Suppressor macrophage (primary cell): ENCODE measurements around the gene NCAN.

Experiments used
- DNase-seq, 4 experiments: peaks; one replicate each; pipeline ENCODE4 v3.0.0-alpha.2; 2020 to 2022

NCAN gene

DNA sequence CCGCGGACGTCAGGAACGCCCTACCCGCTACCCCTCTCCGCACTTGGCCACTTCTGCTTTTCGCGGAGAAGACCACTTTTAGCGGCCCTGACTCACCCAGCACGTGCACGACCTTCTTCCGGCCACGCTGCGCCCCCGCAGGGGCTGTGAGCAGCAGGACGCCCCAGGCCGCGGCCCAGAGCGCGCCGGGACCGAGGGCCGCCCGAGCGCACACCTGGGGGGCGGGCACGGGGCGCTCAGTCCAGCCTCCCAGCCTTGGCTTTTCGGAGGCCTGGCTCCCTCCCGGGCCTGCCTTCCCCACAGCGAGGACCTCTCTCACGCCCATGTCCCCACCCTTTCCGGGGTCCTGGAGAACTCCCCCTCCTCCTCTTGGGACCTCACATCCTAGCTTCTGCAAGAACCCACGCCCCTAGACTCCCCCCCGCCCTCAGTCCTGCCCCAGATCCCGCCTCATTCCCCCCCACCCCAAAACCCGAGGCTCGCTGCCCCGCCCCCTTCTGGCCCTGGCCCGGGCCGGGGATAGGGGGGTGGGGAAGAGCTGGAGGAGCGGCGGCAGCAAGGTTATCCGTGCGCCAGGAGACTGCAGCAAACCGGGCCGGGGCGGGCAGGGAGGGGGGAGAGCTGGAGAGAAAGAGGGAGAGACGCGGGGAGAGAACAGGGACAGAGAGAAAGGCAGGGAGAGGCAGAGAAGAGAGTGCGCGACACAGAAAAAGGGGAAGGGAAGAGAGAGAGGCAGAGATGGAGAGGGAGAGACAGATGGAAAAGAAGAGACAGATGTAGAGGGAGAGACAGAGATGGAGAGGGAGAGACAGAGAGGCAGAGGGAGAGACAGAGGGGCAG, 49.8 kb downstream of the NCAN start:
- DNase-seq, result peak; percentile 44 to 67 (median 62)

DNA sequence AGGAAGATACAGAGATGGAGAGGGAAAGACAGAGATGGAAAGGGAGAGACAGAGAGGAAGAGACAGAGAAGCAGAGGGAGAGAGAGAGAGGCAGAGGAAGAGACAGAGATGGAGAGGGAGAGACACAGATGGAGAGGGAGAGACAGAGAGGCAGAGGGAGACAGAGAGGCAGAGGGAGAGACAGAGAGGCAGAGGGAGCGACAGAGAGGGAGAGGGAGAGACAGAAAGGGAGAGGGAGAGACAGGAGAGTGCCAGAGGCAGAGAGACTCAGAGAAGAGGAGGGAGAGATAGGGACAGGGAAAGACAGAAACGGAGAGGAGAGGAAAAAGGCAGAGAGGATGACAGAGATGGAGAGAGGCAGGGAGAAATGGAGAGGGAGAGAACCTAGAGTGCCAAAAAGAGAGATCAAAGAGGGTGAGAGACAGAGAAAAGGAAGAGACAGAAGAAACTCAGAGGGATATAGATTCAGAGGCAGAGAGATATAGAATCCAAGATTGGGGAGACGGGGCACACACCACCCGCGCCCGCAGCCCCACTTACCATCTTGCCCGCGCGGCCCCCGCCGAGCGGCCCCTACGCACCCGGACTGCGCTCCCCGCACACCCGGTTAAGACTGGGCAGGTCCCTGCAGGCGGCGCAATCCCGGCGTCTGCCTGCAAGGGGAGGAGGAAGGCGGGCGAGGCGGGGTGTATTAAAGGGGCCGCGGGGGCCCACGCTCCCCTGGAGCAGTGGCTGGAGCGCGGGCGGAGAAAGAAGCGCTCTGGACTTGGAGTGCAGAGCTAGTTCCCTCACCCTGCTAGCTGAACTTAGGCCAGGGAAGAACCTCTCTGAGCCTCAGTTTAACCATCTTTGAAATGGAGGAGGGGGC, 50.7 kb downstream of the NCAN start:
- DNase-seq, result peak in 3 of 4 experiments; percentile 16 to 50 (median 27)

DNA sequence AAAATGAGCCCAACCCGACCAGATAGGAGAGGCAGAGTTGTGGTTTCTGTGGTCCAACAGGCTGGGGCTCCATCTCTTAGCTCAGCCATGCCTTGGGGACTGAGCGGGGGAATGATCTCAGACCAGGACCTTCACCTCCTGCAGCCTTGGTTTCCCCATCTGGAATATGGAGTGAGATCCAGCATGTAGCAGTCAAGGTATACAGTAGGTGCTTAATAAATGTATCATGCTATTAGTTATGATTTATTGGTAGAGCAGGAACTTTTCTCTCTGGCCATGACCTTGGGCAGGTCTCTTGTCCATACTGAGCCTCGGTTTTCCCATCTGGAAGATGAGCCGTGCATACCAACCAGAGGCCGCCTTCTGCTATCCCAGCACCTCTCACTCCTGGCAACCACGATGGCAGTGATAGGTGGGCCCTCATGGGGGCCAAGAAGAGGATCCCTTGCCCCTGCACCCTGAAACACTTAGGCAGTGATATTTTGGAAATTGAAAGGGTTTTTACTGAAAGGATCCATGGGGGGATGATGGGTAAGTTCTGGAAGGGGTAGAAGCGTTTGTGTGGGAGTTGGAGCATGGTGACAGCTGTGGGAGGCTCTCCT, 52.2 kb downstream of the NCAN start:
- DNase-seq, result no peak

DNA sequence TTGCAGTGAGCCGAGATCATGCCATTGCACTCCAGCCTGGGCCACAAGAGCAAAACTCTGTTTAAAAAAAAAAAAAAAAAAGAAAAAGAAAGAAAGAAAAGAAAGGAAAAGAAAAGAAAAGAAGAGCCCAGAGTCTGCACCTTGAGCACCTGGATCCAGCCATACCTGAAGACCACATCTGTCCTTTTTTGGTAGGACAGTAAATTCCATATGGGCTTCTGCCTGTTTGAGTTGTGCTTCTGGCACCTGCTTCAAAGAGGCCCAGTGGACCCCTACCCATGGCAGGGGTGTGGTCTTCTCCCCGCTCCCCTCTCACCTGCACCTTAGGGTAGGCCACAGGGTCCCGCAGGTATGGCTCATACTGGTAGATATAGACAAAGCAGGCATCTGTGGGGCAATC, 55.5 kb downstream of the NCAN start:
- no peak for DNase-seq

DNA sequence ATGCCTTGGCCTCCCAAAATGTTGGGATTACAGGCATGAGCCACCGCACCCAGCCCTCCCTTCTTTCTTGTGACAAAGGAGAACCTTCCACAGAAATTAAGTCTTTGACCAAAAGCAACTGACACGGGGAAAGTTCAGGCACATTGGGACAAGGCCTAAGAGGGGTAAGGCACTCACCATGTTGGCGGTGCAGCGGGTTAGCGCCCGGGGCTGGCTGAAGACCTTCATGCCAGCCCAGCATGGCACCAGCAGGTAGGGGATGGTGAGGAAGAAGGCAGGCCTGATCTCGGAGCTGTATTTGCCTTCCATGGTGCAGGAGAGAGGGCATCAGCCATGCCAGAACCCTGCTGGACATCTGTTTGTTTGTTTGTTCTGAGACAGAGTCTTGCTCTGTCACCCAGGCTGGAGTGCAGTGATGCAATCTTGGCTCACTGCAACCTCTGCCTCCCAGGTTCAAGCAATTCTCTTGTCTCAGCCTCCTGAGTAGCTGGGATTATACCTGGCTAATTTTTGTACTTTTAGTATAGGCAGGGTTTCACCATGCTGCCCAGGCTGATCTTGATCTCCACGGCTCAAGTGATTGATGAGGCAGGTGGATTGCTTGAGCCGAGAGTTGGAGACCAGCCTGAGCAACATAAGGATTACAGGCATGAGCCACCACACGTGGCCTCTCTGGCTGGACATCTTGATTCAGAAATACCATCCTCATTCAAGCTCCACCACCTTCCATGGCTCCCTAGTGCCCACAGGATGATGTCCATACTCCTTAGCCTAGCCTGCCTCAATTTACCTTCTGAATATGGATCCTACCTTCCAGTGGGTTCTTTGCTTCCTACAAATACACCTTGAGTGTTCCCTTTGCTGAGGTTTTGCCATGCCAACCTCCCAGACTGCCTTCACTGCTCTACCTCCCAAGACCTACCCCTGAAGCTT, 57.0 kb downstream of the NCAN start:
- DNase-seq, result no peak

DNA sequence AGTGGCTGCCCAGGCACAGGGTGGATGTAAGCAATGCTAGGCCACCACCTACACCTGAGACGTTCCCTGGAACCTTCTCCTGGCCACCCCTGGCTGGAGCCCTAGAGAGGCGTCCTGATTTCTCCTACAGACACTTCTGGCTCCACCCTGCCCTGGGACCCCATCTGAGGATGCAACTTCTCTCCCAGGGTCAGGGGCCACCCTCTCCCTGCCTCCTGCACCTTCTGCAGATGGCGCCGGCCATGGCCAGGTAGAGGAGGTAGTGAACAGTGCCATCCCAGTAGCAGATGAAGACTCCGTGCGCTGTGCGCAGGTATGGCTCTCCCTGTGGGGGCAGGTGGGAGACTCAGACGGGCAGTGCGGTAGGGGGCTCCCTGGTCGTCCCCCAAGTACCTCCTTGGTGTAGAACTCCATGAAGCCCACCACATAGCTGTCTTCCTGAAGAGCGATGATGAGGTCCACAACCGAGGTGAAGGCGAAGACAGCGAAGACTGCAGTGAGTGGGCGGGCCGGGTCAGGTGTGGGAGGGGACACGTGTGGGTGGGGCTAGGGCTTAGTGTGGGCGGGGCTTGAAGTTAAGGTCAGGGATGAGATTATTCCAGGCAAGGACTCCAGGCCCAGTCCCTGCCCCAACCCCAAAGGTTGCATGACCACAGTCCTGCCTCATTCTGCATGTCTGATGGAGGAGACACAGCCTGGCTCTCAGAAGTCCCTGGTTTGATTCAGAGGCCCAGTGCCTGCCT, 58.4 kb downstream of the NCAN start:
- DNase-seq, result no peak

DNA sequence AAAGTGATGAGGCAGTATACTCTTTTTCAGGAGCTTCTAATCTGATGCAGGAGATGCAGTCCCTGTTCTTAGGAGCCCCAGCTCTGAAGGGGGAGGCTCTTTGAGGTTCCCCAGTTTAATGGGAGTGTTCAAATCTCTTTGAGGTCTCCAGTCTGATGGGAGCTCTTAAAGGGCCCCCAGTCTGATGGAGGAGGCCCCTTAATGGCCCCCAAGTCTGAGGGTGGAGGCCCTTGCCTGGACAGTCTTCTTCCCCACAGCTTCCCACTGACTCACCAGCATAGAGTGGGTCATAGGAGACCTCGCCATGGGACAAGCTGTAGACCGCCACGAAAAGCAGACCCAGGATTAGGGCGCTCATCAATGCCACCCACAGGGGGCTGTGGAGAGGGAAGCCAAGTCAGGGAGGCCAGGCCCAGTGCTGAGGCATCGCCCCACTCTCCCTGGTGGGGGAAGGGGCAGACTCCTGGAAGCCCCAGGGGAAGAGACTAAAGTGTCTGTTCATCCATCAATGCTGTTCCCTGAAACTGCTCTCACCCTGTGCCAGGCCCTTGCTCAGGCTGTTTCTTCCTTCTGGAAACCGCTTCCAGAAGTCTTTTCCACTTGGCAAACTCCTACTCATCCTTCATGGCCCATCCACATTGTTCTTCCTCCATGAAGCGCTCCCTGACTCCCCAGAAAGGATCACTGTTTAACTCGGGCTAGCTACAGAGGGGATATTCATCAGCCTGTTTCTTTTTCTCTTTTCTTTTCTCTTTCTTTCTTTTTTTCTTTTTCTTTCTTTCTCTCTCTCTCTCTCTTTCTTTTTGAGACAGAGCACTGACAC, 59.2 kb downstream of the NCAN start:
- DNase-seq, result no peak

DNA sequence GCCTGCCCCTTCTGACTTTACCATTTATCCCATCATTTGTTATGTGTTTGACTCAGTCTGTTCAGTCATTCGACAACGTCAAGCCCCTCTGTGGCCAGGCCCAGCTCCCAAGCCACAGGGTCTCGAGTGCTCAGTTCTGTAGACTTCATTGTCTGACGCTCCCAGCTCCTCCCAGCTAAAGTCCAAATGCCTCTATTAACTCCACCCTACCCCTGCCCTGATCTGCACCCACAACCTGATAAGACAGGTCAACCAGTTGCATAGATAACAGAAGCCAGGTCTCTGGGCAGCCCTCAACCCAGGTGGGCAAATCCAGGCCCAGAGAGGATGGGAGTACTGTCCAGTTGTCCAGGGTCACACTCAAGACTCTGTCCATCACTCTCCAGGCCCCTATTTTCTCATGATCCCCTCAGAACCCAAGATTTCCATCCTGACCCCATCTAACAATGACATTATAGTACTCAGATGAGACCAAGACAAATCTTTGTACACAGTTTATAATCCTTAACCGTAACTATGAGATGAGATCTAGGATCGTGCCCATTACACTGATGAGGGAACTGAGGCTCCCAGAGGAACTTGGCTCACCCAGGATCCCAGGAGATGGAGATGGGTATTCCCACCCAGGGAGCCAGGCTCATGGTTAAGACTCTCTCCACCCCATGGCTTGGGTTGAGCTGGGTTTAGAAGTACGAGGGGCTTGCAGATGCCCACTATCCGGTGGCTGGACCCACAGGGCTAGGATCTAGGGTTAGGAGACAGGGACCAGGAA, 60.3 kb downstream of the NCAN start:
- no peak for DNase-seq

DNA sequence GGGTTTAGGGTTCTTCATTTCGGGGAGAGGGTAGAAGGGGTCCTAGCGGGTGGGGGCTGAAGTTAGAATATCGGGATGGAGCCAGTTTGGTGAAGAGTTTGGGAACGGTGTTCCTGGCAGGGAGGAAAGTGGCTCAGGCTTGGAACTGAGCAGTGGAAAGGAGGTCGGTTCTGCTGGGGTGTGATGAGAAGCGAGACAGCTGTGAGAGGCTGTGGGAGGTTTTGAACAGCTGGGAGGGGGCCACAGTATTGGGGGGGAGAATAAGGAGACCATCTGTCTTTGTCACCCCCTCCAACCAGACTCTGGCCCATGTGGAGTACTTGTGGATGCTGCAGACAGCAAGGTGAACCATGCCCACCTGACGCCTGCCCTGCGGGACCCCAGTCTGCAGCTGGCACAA, 62.4 kb downstream of the NCAN start:
- DNase-seq, result no peak

DNA sequence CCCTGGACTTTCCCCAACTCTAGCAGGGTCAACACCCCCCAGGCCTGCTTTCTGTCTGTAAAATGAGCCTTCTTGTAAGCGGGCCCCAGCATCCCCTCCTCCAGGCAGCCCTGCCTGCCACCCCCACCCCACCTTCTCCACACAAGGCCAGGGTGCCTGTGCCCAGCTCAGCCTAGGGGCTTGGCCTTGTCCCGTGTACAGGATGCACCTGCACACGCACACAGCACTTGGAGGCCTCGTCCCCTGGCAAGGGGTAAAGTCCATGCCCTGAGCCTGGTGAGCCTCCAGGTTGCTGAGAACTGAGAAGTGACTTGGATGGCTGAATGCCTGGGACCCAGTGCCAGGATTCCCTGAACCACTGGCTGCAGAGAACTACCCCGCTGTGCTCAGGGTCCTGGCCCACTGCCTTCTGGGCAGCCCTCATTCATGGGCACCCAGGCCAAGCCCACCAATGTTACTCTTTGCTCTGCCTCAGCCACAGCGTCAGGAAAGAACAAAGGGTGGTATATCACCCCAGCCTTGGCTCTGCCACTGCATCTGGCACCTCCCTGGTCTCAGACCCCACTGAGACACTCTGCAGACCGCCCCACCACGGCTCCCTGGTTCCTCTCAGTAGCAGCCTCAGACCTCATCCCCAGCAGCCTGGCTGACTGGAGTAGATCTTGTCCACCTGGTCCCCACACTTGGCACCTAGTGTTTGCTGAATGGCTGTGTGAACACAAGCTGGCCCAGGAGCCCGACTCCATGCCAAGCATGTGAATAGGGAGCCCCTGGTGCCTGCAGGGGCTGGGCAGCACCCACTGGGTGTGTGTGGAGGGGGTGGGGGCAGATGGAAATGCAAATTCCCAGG, 63.2 kb downstream of the NCAN start:
- no peak for DNase-seq

DNA sequence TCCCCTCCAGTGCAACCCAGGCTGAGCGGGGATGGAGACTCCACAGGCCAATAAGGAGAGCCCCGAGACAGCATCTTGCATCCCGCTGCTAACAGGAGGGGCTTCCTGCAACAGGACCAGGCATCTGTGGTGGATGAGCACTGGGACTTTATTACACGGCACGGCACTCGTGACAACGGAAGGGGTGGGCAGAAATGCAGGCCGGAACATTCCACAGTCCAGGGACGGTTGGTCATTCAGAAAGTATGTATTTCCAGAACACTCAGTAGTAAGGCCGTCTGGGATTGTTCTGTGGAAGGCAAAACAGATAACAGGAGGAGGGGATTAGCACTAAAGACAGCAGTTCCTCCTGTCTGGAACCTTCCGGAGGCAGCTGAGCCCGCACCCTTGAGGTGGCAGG, 64.6 kb downstream of the NCAN start:
- no peak for DNase-seq

DNA sequence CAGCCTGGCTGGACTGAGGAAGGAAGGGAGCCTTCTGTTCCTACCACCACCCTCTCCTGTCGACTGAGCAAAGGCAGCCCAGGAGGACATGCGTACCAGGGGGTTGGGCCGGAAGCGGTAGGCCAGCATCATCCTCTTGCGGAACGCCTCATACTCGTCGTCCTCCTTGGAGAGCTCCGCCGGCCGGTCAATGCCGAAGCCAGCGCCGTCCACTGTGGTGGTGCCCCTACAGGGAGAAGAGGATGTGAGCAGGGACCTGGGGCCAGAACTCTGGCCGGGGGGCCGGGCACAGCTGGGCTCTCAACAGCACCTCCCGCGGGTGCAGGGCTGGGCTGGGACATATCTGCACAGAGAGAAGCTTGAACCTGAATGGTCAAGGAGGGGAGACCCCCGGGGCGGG, 65.1 kb downstream of the NCAN start:
- DNase-seq, result no peak

DNA sequence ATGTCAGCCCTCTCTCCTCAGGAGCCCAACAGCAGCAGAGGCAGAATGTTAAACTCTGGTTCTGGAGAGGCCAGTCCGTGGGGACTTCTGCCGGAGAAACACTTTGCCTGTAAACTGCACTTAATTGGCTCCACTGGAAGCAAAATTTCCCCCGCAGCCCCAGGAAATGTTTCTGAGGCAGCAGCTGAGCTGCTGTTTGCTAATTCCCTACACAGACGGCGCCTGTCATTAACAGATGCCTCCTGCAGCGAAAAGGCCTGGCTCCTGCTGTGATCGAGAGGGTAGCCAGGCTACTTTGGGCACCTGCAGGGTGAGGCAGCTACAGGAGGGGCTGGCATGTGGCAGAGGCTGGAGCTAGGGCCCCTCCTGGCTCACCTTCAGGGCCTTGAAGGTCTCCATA, 66.6 kb downstream of the NCAN start:
- no peak for DNase-seq

DNA sequence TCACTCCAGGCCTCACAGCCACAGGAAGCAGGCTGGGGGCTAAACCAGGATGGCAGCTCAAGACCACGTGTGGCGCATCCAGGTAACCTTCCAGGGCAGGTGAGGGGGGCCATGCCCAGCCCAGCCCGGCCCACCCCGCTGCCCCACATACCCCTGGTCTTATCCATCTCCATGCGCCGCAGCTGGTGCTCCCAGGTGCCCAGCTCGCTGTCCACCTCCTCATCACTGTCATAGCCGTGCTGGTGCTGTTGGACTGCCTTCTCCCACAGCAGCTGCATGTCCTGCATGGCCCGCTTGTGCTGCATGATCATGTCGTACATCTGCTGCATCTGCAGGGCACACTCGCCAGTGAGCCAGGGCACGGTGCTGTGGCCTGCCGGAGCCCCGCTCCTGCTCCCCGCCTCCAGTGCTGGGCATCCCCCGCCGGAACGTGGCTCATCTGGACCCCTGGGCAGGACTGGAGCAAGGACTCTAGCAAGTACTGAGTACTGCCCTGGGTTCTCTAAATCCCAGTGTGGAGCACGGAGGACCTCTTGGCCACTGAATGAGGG, 67.4 kb downstream of the NCAN start:
- no peak for DNase-seq

DNA sequence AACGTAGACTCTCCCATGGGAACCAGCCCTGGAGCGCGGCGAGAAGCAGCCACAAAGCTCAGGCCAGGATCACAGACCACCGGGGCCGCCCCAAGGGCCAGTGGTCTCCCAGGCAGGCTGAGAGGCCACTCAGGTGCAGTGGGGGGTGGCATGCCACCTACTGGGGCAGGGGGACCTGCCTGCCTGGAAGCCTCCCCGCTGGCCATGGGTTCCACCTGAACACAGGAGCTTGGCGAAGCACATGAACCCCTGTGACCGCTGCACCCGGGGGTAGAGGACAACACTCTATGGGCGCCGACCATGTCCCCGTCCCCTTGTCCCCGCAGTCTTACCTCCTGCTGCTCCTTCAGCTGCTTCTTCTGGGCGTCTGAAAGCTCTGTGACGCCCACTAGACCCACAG, 68.1 kb downstream of the NCAN start:
- DNase-seq, result no peak

DNA sequence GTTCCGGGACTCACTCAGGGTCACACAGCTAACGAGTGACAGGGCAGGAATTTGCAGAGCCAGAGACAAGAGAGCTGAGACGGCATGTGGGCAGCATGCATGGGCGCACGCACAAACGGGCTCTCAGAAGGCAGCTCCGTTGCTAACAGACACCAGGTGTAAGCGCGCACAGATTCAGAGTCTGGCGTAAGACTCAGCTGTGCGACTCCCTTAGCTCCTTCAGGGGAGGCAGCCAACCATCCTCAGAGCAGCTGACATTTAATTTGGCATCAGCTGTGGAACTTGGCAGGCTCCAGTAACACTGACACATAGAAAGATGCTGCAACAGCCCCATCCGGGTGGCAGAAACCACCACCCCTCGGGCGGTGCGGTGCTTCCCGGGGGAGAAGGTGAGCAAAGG, 68.8 kb downstream of the NCAN start:
- no peak for DNase-seq

DNA sequence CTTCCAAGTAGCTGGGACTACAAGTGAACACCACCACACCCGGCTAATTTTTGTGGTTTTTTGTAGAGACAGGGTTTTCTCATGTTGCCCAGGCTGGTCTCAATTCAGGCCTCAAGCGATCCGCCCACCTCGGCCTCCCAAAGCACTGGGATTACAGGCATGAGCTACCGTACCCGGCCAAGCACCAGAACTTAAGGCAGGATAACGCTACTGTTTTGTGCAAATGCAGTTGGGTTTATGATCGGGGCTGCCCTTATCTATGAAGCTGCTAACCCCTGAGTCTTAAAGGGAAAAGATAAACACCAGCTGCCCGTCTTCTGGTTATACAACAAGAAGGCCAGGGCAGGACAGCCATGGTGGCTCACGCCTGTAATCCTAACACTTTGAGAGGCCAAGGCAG, 73.9 kb downstream of the NCAN start:
- DNase-seq, result no peak

DNA sequence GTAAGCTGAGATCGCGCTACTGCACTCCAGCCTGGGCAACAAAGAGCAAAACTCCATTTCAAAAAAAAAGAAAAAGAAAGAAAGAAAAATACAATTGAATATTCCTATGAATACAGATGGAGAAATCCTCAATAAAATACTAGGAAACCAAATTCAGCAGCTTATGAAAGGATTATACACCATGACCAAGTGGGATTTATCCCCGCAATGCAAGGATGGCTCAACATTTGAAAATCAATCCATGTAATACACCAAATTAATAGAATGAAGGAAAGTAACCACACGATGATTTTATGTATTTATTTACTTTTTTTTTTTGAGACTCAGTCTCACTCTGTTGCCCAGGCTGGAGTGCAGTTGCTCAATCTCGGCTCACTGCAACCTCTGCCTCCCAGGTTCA, 80.8 kb downstream of the NCAN start:
- DNase-seq, result no peak

DNA sequence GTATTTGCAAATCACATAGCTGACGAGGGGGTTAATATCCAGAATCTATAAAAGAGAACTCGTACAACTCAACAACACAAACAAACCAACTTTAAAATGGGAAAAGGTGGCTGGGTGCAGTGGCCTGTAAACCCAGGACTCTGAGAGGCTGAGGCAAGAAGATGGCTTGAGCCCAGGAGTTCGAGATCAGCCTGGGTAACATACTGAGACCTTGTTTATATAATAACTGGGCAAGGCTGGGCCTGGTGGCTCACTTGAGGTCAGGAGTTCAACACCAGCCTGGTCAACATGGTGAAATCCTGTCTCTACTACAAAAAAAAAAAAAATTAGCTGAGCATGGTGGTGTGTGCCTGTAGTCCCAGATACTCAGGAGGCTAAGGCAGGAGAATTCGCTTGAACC, 83.2 kb downstream of the NCAN start:
- no peak for DNase-seq
